Non-pigmented ciliary epithelial cell (primary cell): ENCODE data around the gene MTNR1A.

ENCODE experiments used
- DNase-seq: peaks from one replicate; pipeline ENCODE4 v3.0.0-alpha.2; 2010; ENCODE audit warnings: low read depth

MTNR1A gene

GRCh38 chr4:186486172-186486571 lies 69.2 kb downstream of the MTNR1A start:
- no peak for DNase-seq

- no peak for DNase-seq
Observed at GRCh38 chr4:186485561-186486062, 69.8 kb downstream of the MTNR1A start.

- no peak for DNase-seq
Observed at GRCh38 chr4:186485150-186485549, 70.2 kb downstream of the MTNR1A start.

- no peak for DNase-seq
Observed at GRCh38 chr4:186483656-186484055, 71.7 kb downstream of the MTNR1A start.
